ENCODE measurements around the gene ZNF652.

Gene ZNF652

DNA sequence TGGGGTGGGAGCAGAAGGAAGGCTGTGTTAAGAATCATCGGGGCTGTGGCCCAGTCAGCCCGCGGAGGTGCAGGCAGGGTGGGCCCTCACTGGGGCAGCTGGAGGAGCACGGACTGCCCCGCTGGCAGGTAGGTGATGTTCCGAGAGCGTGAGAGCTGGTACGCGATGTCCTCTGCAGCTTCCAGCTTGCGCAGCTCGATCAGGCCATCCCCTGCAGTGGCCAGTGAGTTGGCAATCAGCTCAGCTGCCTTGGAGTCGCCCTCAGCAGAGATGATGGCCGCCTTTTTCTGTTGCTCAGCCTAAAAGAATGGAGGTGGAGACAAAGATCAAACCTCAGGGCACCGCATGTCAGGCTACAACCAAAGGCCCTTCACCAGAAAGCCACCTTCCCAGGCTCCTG is 42.9 kb upstream of the ZNF652 start:
- no peaks in the 10 kb centered on the region for H3K9me3 ChIP-seq
- TF ChIP-seq CTCF (IDR thresholded peaks at IDR 0.05): no peak
- no peak overlapping the region for H3K4me3 ChIP-seq (ENCODE audit: low read depth in 1 of 2, low read length in 1 of 2)
- no peak overlapping the region for H3K27ac ChIP-seq
- H3K36me3 ChIP-seq: peaks cover 34% of the 10 kb centered on the region
- no peaks in the 10 kb centered on the region for H3K27me3 ChIP-seq
- peaks cover 31 to 43% of the 10 kb centered on the region in 2 experiments for H3K4me1 ChIP-seq (ENCODE audit: control insufficient read depth in 1 of 2, insufficient read depth in 1 of 2, low read depth in 1 of 2, low read length in 1 of 2)

GRCh38 chr17:49404361-49404760 is 42.3 kb upstream of the ZNF652 start:
- no peak for TF ChIP-seq CTCF (IDR thresholded peaks at IDR 0.05)
- Histone ChIP-seq H3K27ac (no peak overlapping the region), H3K36me3 (peaks cover 34% of the 10 kb centered on the region)

DNA sequence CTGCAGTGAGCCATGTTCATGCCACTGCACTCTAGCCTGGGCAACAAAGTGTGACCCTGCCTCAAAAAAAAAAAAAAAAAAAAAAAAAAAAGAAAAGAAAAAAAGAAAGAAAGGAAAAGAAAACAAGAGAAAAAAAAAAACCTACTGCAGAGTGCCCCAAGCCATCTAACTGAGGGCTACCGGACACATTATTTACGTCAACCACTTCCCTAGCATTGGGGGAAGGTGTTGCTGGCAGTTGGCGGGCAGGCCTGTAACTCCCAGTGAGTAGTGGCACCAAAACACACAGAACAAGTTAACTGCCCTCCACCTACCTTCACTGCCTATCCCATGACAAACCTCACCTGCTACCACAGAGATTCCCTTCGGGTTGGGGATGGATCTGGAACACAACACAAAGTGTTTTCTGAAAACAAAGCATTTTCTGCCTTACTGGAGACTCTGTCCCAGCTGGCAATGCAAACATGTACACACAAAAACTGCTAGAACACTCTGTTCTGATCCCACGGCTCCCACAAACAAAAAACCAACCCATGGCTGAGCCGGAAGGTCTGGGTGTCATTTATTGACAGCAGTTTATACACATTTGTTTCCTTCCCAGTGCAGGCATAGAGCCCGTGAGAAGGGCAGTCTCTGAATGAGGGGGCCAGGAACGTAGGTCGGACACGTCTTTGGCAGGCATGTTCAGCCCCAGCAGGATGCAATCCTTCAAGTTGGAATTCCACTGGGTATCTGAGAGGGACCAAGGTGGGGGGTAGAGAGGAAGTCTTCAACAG is 41.7 kb upstream of the ZNF652 start:
- peaks cover 34% of the 10 kb centered on the region for H3K36me3 ChIP-seq

More at GRCh38 chr17:49404361-49404760, 42.3 kb upstream of the ZNF652 start:
- Histone ChIP-seq H3K9me3 (no peaks in the 10 kb centered on the region), H3K4me3 (ENCODE audit: low read depth in 1 of 2, low read length in 1 of 2) (no peak overlapping the region), H3K4me1 (ENCODE audit: control insufficient read depth in 1 of 2, insufficient read depth in 1 of 2, low read depth in 1 of 2, low read length in 1 of 2) (peaks cover 31 to 38% of the 10 kb centered on the region in 2 experiments), H3K27me3 (no peaks in the 10 kb centered on the region)

DNA sequence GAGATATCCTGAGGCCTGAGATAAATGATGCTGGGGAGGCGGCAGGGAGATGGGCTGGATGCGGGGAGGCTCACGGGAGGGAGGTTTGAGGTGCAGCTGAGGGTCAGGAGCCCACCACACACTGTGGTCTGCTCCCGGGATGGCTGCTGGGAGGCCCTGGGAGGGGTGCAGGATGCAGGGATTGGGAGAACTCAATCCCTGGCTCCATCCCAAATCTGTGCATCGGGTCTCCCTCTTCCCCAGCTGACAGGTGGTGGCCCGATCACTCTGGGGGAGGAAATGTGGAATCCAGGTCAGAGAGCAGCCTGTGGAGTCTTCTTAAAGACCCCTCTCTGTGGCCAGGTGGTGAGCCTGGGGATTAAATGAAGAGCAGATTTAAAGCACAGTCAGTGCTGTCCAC is 40.7 kb upstream of the ZNF652 start:
- Histone ChIP-seq H3K9me3 (no peaks in the 10 kb centered on the region), H3K27me3 (no peaks in the 10 kb centered on the region), H3K4me1 (ENCODE audit: control insufficient read depth in 1 of 2, insufficient read depth in 1 of 2, low read depth in 1 of 2, low read length in 1 of 2) (peaks cover 21 to 22% of the 10 kb centered on the region in 2 experiments), H3K4me3 (ENCODE audit: low read depth in 1 of 2, low read length in 1 of 2) (no peak overlapping the region), H3K36me3 (peaks cover 34% of the 10 kb centered on the region), H3K27ac (no peak overlapping the region)
- no peak for TF ChIP-seq CTCF (IDR thresholded peaks at IDR 0.05)

More for the DNA sequence above, 41.7 kb upstream of the ZNF652 start:
- no peaks in the 10 kb centered on the region for H3K9me3 ChIP-seq
- no peak overlapping the region for H3K4me3 ChIP-seq (ENCODE audit: low read depth in 1 of 2, low read length in 1 of 2)
- TF ChIP-seq CTCF (IDR thresholded peaks at IDR 0.05): no peak
- H3K27me3 ChIP-seq: no peaks in the 10 kb centered on the region
- H3K4me1 ChIP-seq (ENCODE audit: control insufficient read depth in 1 of 2, insufficient read depth in 1 of 2, low read depth in 1 of 2, low read length in 1 of 2): peaks cover 28 to 31% of the 10 kb centered on the region in 2 experiments
- H3K27ac ChIP-seq: no peak overlapping the region

GRCh38 chr17:49401971-49402611 is 40.0 kb upstream of the ZNF652 start:
- Histone ChIP-seq H3K9me3 (no peaks in the 10 kb centered on the region), H3K4me3 (ENCODE audit: low read depth in 1 of 2, low read length in 1 of 2) (no peak overlapping the region), H3K4me1 (ENCODE audit: control insufficient read depth in 1 of 2, insufficient read depth in 1 of 2, low read depth in 1 of 2, low read length in 1 of 2) (peaks cover 21 to 22% of the 10 kb centered on the region in 2 experiments), H3K27me3 (no peaks in the 10 kb centered on the region), H3K36me3 (peaks cover 33% of the 10 kb centered on the region), H3K27ac (no peak overlapping the region)
- TF ChIP-seq CTCF (IDR thresholded peaks at IDR 0.05): no peak
